ENCODE results near the gene KCNH1.

- no peak for TF ChIP-seq GATA2 (IDR thresholded peaks at IDR 0.05; ENCODE audit: low read depth, low read length)
- no peak for TF ChIP-seq GATA3 (IDR thresholded peaks at IDR 0.05; ENCODE audit: low read depth, low read length)
Measured at GRCh38 chr1:210757677-210758076, 376.3 kb downstream of the KCNH1 start.
